Loucy (cell line): ENCODE measurements around the gene COL23A1.

Experiments used
- H2AFZ ChIP-seq: fragments of 200-600 bp; sonication (generic); 2 replicates; pipeline ENCODE4 v1.6.0; 2016; ENCODE audit warnings: antibody characterized with exemption, mild to moderate bottlenecking, low read length, moderate library complexity
- H3F3A ChIP-seq: fragments of 200-600 bp; 2 replicates; pipeline ENCODE4 v1.6.0; 2016; ENCODE audit warnings: antibody characterized with exemption, low read depth, mild to moderate bottlenecking
- H3K27me3 ChIP-seq: fragments of 200-600 bp; sonication (generic); 2 replicates; pipeline ENCODE4 v1.6.1; 2014; ENCODE audit warnings: low read length, mild to moderate bottlenecking; ENCODE audit not compliant: insufficient read depth, poor library complexity, severe bottlenecking
- H3K36me3 ChIP-seq: fragments of 200-600 bp; sonication (generic); 2 replicates; pipeline ENCODE4 v1.6.1; 2016; ENCODE audit warnings: low read length; ENCODE audit not compliant: insufficient read depth
- H3K4me1 ChIP-seq: fragments of 200-600 bp; sonication (generic); 2 replicates; pipeline ENCODE4 v1.5.1; 2014; ENCODE audit warnings: low read length, mild to moderate bottlenecking; ENCODE audit not compliant: insufficient read depth, poor library complexity, severe bottlenecking
- H3K4me2 ChIP-seq: fragments of 200-600 bp; sonication (generic); 2 replicates; pipeline ENCODE4 v1.6.0; 2014; ENCODE audit warnings: antibody characterized with exemption, low read length, low read depth, mild to moderate bottlenecking; ENCODE audit not compliant: poor library complexity, severe bottlenecking
- H3K4me3 ChIP-seq: fragments of 200-600 bp; sonication (generic); 2 replicates; pipeline ENCODE4 v1.5.1; 2014; ENCODE audit warnings: low read length, mild to moderate bottlenecking, mixed read lengths; ENCODE audit not compliant: poor library complexity, severe bottlenecking
- H3K79me2 ChIP-seq: fragments of 200-600 bp; sonication (generic); 2 replicates; pipeline ENCODE4 v1.6.1; 2014; ENCODE audit warnings: low read length; ENCODE audit not compliant: insufficient read depth
- H3K9ac ChIP-seq: fragments of 200-600 bp; sonication (generic); 2 replicates; pipeline ENCODE4 v1.6.0; 2014; ENCODE audit warnings: mild to moderate bottlenecking, low read depth, low read length, moderate library complexity; ENCODE audit not compliant: poor library complexity, severe bottlenecking
- H3K9me2 ChIP-seq: fragments of 200-600 bp; sonication (generic); replicated peaks from 2 replicates; pipeline ENCODE4 v1.6.1; 2016; ENCODE audit warnings: low read depth, low read length, mixed read lengths
- H3K9me3 ChIP-seq: fragments of 200-600 bp; sonication (generic); 2 replicates; pipeline ENCODE4 v1.6.1; 2014; ENCODE audit warnings: mild to moderate bottlenecking, antibody characterized with exemption, low read length, low read depth; ENCODE audit not compliant: insufficient read depth
- H4K20me1 ChIP-seq: fragments of 200-600 bp; sonication (generic); 2 replicates; pipeline ENCODE4 v1.6.0; 2014; ENCODE audit warnings: antibody characterized with exemption, low read length, mild to moderate bottlenecking; ENCODE audit not compliant: insufficient read depth, poor library complexity, severe bottlenecking
- CTCF ChIP-seq: fragments of 200-600 bp; sonication (generic); conservative IDR thresholded peaks from 2 replicates; pipeline ENCODE4 v1.5.1; 2014; ENCODE audit warnings: mild to moderate bottlenecking, antibody characterized with exemption, low read length
- EZH2phosphoT487 ChIP-seq: fragments of 200-600 bp; IDR thresholded peaks from 2 replicates; pipeline ENCODE4 v1.6.1; 2018; ENCODE audit warnings: antibody characterized with exemption, mild to moderate bottlenecking, moderate library complexity, borderline replicate concordance

COL23A1 gene

GRCh38 chr5:178460598-178460997 lies 129.6 kb downstream of the COL23A1 start:
- Histone ChIP-seq H2AFZ (no peak overlapping the region), H3K9ac (no peak overlapping the region), H3K4me3 (no peak overlapping the region), H3K4me1 (no peaks in the 10 kb centered on the region), H3F3A (no peaks in the 10 kb centered on the region), H4K20me1 (no peaks in the 10 kb centered on the region), H3K4me2 (no peak overlapping the region), H3K27me3 (no peaks in the 10 kb centered on the region), H3K9me2 (no peaks in the 10 kb centered on the region), H3K79me2 (no peaks in the 10 kb centered on the region), H3K9me3 (no peaks in the 10 kb centered on the region), H3K36me3 (no peaks in the 10 kb centered on the region)
- TF ChIP-seq CTCF (no peak), EZH2phosphoT487 (no peak)

GRCh38 chr5:178460174-178460573 lies 130.0 kb downstream of the COL23A1 start:
- Histone ChIP-seq H3F3A (no peaks in the 10 kb centered on the region), H3K36me3 (no peaks in the 10 kb centered on the region), H3K79me2 (no peaks in the 10 kb centered on the region), H3K4me3 (no peak overlapping the region), H3K9me2 (no peaks in the 10 kb centered on the region), H3K4me1 (no peaks in the 10 kb centered on the region), H3K9me3 (no peaks in the 10 kb centered on the region), H3K4me2 (no peak overlapping the region), H3K9ac (no peak overlapping the region), H3K27me3 (no peaks in the 10 kb centered on the region), H2AFZ (no peak overlapping the region), H4K20me1 (no peaks in the 10 kb centered on the region)
- TF ChIP-seq CTCF (no peak), EZH2phosphoT487 (no peak)

- H3K4me1 ChIP-seq, result no peaks in the 10 kb centered on the region
- no peaks in the 10 kb centered on the region for H3F3A ChIP-seq
- H3K79me2 ChIP-seq, result no peaks in the 10 kb centered on the region
- H3K4me2 ChIP-seq, result no peak overlapping the region
- no peak overlapping the region for H3K4me3 ChIP-seq
- H2AFZ ChIP-seq, result no peak overlapping the region
- no peaks in the 10 kb centered on the region for H3K9me2 ChIP-seq
- H3K9me3 ChIP-seq, result no peaks in the 10 kb centered on the region
- no peak for TF ChIP-seq CTCF
- no peak for TF ChIP-seq EZH2phosphoT487
- H4K20me1 ChIP-seq, result no peaks in the 10 kb centered on the region
- H3K27me3 ChIP-seq, result no peaks in the 10 kb centered on the region
- H3K36me3 ChIP-seq, result no peaks in the 10 kb centered on the region
- no peak overlapping the region for H3K9ac ChIP-seq
These were observed 132.1 kb downstream of the COL23A1 start for GRCh38 chr5:178458140-178458539.
